ENCODE data around the gene HNRNPM. TPM values are rescaled to one million over a fixed set of nuclear protein-coding genes. Genes with fewer than 3 reads are reported as not detected.
A peak's percentile ranks its signal among the peaks of the same experiment; 100 is the strongest.

The HNRNPM gene
- total RNA-seq, 3 donors from 2014 or later (not counting 1 experiment from before 2014, with no cell fraction given), result 272 to 300 (median 299) TPM

DNA sequence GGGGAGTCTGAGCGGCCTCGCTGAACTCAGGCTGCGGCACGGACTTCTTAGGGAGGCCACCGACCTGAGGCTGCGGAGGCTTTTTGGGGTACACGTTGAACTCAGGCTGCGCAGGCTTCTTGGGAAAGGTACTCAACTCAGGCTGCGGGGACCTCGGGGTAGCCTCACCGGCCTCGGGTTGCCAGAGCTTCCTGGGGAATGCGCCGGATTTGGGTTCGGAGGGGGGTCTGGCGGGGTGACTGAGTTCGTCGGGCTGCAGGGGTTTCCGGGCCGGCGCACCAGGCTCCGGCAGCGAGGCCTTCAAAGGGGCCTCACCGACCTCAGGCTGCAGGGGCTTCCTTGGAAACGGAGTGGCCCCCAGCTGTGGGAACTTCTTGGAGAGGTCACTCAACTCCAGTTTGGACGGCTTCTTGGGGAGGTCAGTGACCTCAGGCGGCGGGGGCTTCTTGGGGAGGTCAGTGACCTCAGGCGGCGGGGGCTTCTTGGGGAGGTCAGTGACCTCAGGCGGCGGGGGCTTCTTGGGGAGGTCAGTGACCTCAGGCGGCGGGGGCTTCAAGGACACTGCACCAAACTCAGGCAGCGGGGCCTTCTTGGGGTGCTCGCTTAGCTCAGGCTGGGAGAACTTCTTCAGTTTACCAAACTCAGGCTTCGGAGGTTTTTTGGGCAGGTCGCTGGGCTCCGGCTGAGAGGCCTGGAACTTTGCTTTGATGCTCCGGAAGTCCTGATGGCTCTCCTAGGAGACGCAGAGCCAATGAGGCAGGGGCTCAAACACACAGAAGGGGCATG is 54.5 kb downstream of the HNRNPM start:
- TF ChIP-seq, protein P1, sequence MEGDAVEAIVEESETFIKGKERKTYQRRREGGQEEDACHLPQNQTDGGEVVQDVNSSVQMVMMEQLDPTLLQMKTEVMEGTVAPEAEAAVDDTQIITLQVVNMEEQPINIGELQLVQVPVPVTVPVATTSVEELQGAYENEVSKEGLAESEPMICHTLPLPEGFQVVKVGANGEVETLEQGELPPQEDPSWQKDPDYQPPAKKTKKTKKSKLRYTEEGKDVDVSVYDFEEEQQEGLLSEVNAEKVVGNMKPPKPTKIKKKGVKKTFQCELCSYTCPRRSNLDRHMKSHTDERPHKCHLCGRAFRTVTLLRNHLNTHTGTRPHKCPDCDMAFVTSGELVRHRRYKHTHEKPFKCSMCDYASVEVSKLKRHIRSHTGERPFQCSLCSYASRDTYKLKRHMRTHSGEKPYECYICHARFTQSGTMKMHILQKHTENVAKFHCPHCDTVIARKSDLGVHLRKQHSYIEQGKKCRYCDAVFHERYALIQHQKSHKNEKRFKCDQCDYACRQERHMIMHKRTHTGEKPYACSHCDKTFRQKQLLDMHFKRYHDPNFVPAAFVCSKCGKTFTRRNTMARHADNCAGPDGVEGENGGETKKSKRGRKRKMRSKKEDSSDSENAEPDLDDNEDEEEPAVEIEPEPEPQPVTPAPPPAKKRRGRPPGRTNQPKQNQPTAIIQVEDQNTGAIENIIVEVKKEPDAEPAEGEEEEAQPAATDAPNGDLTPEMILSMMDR (IDR thresholded peaks at IDR 0.05), result no peak
- WGBS (ENCODE audit: insufficient coverage), result 92% methylated on average over 41 of the region's 41 CpGs
- Mint-ChIP-seq H3K27ac (no peak overlapping the region), H3K4me1 (peaks cover 17 to 29% of the 10 kb centered on the region in 2 donors), H3K27me3 (ENCODE audit: low read depth in 2 of 2) (no peaks in the 10 kb centered on the region), H3K9me3 (no peaks in the 10 kb centered on the region), H3K36me3 (no peaks in the 10 kb centered on the region), H3K4me3 (no peak overlapping the region)
- Histone ChIP-seq H3K27me3 (ENCODE audit: control insufficient read depth, insufficient read depth, low read length) (no peaks in the 10 kb centered on the region), H3K9me3 (ENCODE audit: control insufficient read depth, insufficient read depth, low read length) (no peaks in the 10 kb centered on the region), H3K4me1 (ENCODE audit: control insufficient read depth, insufficient read depth, low read length) (peaks cover 55% of the 10 kb centered on the region), H3K27ac (ENCODE audit: low read length) (no peak overlapping the region), H3K36me3 (ENCODE audit: control insufficient read depth, insufficient read depth, low read length) (no peaks in the 10 kb centered on the region), H3K4me3 (ENCODE audit: low read length) (no peak overlapping the region)
- intact Hi-C loops (cut with micrococcal nuclease), result no loop called here
- DNase-seq (no peak), ATAC-seq (no peak)

DNA sequence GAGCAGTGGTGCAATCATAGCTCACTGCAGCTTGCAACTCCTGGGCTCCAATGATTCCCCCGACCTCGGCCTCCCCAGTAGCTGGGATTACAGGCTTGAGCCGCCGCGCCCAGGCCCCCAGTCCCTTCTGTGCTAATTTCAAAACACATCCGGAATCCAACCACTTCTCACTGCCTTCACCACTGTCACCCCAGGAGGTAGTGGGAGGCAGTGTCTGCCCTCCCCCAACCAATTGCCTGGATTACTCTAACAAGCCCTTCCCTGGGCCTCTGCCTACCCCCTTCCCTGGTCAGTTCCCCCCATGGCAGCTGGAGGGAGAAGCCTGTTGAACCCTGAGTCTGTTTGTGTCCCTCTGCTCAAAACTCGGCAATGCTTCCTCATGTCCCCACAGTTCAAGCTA is 55.4 kb downstream of the HNRNPM start:
- no peaks in the 10 kb centered on the region for H3K36me3 ChIP-seq (ENCODE audit: control insufficient read depth, insufficient read depth, low read length)
- no peak overlapping the region for H3K4me3 ChIP-seq (ENCODE audit: low read length)
- H3K4me3 Mint-ChIP-seq, result peak overlapping the region; percentile 40
- no peaks in the 10 kb centered on the region for H3K9me3 Mint-ChIP-seq
- peaks cover 17 to 30% of the 10 kb centered on the region in 2 donors for H3K4me1 Mint-ChIP-seq
- H3K4me1 ChIP-seq (ENCODE audit: control insufficient read depth, insufficient read depth, low read length), result peaks cover 57% of the 10 kb centered on the region
- H3K27me3 Mint-ChIP-seq (ENCODE audit: low read depth in 2 of 2), result no peaks in the 10 kb centered on the region
- H3K27me3 ChIP-seq (ENCODE audit: control insufficient read depth, insufficient read depth, low read length), result no peaks in the 10 kb centered on the region
- 14% methylated on average over 7 of the region's 7 CpGs for WGBS (ENCODE audit: insufficient coverage)
- no peak overlapping the region for H3K27ac ChIP-seq (ENCODE audit: low read length)
- no peaks in the 10 kb centered on the region for H3K9me3 ChIP-seq (ENCODE audit: control insufficient read depth, insufficient read depth, low read length)
- ATAC-seq, result peak in 1 of 3 donors; percentile 11
- intact Hi-C loops (cut with micrococcal nuclease), result loop anchor here (10.0 kb wide), 1 partner anchor 55 kb away; the partner anchor contains the start of gene HNRNPM
- peak overlapping the region; percentile 29 to 61 for H3K27ac Mint-ChIP-seq
- no peak for DNase-seq
- TF ChIP-seq, protein P1 (IDR thresholded peaks at IDR 0.05), result no peak
- H3K36me3 Mint-ChIP-seq, result no peaks in the 10 kb centered on the region

DNA sequence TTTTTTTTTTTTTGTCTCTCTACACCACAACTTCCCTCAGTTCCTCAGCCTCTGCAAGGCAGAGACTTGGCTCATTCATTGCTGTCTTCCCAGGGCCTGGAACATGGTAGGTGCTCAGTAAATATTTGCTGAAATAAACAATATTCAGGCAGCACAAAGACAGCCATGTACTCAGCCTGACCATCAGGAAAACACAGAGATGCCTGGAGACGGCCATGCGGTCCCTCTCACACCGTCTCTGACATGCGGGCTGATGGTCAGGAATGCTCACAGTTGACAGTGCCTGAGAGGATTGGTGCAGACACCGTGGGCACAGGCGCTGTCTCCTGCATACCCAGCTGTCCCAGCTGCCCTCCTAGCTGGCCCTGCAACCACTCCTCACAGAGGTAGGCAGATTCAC is 56.7 kb downstream of the HNRNPM start:
- Mint-ChIP-seq H3K27me3 (ENCODE audit: low read depth in 2 of 2) (no peaks in the 10 kb centered on the region), H3K27ac (peak overlapping the region in 1 of 2 donors; percentile 29), H3K4me1 (peaks cover 17 to 41% of the 10 kb centered on the region in 2 donors), H3K4me3 (no peak overlapping the region), H3K36me3 (no peaks in the 10 kb centered on the region), H3K9me3 (no peaks in the 10 kb centered on the region)
- Histone ChIP-seq H3K36me3 (ENCODE audit: control insufficient read depth, insufficient read depth, low read length) (no peaks in the 10 kb centered on the region), H3K4me3 (ENCODE audit: low read length) (peak overlapping the region; percentile 10), H3K4me1 (ENCODE audit: control insufficient read depth, insufficient read depth, low read length) (peaks cover 71% of the 10 kb centered on the region), H3K27me3 (ENCODE audit: control insufficient read depth, insufficient read depth, low read length) (no peaks in the 10 kb centered on the region), H3K9me3 (ENCODE audit: control insufficient read depth, insufficient read depth, low read length) (no peaks in the 10 kb centered on the region), H3K27ac (ENCODE audit: low read length) (no peak overlapping the region)
- TF ChIP-seq, protein P1 (IDR thresholded peaks at IDR 0.05), result no peak
- no peak for ATAC-seq
- intact Hi-C loops (cut with micrococcal nuclease), result loop anchor here (10.0 kb wide), 1 partner anchor 57 kb away; the partner anchor contains the start of gene HNRNPM
- no peak for DNase-seq
- WGBS (ENCODE audit: insufficient coverage), result 71% methylated on average over 6 of the region's 6 CpGs

Data from natural killer cell (primary cell).